Measurements from ENCODE around the gene SMIM28.

DNA sequence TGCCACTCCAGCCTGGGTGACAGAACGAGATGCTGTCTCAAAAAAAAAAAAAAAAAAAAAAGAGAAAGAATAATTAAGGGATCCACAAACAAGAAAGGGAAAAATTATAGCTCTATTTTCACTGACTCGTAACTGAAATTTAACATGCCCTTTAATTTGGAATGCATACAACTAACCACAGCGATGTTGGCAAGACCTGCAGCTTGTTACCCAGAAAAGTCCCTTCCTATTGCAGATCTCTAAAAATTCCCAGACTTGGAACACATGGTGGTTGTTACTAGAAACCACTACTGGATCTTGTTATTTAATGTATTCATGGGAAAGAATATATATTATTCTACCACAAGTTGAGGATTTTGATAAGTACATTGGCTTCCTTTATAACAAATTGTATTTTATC is 27.8 kb upstream of the SMIM28 start:
- TF ChIP-seq, protein P1, sequence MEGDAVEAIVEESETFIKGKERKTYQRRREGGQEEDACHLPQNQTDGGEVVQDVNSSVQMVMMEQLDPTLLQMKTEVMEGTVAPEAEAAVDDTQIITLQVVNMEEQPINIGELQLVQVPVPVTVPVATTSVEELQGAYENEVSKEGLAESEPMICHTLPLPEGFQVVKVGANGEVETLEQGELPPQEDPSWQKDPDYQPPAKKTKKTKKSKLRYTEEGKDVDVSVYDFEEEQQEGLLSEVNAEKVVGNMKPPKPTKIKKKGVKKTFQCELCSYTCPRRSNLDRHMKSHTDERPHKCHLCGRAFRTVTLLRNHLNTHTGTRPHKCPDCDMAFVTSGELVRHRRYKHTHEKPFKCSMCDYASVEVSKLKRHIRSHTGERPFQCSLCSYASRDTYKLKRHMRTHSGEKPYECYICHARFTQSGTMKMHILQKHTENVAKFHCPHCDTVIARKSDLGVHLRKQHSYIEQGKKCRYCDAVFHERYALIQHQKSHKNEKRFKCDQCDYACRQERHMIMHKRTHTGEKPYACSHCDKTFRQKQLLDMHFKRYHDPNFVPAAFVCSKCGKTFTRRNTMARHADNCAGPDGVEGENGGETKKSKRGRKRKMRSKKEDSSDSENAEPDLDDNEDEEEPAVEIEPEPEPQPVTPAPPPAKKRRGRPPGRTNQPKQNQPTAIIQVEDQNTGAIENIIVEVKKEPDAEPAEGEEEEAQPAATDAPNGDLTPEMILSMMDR (IDR thresholded peaks at IDR 0.05): no peak
- TF ChIP-seq POLR2A (IDR thresholded peaks at IDR 0.05): no peak
- no peak for TF ChIP-seq POLR2AphosphoS5 (IDR thresholded peaks at IDR 0.05)

All from stomach (tissue), 4 donors.